ENCODE measurements around the gene MAP4K3.

Gene MAP4K3

GRCh38 chr2:39437522-39438296 is 624 bp upstream of the MAP4K3 start:
- peak; percentile 58 for DNase-seq

GRCh38 chr2:39435741-39436591 is 1.1 kb downstream of the MAP4K3 start:
- DNase-seq, result peak; percentile 27

- DNase-seq, result no peak
Observed at GRCh38 chr2:39435234-39435633, 1.9 kb downstream of the MAP4K3 start.

- DNase-seq, result no peak
Observed at GRCh38 chr2:39434233-39434897, 2.7 kb downstream of the MAP4K3 start.

GRCh38 chr2:39433586-39434195 is 3.4 kb downstream of the MAP4K3 start:
- DNase-seq, result no peak

- no peak for DNase-seq
Observed at GRCh38 chr2:39432701-39433100, 4.4 kb downstream of the MAP4K3 start.

DNA sequence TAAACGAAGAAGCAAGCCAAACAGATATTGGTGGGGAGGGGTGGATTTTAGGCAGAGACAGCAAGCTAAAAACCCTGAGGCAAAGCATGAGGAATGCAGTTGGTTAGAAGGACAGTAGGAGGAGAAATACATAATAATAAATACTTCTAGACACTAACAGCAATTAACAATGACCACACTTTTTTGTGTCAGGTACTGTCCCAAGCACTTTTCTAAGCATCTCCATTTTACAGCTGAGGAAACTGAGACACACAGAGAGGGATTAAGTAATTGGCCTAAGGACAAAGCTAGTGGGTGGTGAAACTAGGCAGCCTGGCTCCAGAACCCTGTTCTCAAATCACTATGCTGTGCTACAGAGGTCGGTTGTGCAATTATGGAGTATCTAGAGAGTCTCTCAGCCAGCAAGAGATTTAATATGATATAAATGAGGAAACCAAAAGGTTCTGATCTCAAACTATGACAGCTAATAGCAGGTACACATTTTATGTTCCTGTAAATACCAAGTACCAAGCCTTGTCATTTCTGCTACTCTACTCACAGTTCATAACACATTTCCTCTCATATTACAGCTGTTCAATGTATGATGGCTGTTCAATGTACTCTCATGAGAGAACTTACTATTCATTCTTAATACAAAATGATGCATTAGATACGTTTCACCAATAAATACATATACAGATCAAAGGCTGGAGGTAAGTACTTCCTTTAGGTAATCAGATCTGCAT is 5.3 kb downstream of the MAP4K3 start:
- no peak for DNase-seq

- no peak for DNase-seq
Observed at GRCh38 chr2:39429746-39430145, 7.3 kb downstream of the MAP4K3 start.

DNA sequence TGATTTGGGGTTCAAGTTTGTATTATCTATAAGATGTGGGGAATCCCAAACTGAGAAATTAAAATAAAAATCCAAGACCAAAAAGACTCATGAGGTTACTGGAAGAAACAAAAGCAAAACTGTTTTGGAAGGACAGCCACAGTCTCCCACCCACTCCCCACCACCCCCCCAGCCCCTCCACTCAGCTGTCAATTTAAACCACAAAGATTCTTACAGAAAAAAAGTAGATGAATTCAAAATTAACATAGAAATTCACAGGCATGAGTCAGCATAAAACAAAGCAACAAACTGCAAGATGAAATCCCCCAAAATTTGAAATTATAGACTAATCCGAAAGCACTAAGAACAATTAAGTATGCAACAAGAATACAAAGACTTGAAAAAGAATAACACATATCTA is 12.1 kb downstream of the MAP4K3 start:
- no peak for DNase-seq

GRCh38 chr2:39422700-39423099 is 14.4 kb downstream of the MAP4K3 start:
- no peak for DNase-seq

DNA sequence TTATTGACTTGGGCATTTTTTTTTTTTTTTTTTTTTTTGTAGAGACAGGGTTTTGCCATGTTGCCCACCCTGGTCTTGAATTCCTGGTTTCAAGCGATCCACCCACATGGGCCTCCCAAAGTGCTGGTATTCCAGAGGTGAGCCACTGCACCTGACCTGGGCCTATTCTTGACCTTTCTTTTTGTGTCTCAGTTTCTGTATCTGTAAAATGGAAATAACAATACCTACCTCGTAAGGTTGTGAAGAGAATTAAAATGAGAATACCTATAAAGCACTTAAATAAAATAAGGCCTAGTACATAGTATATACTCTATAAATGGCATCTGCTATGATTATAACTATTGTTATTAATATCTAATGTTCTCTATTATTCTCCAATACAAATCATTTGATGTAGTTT is 15.7 kb downstream of the MAP4K3 start:
- no peak for DNase-seq

- no peak for DNase-seq
Observed at GRCh38 chr2:39419282-39420223, 17.5 kb downstream of the MAP4K3 start.

- no peak for DNase-seq
Observed at GRCh38 chr2:39418491-39418890, 18.6 kb downstream of the MAP4K3 start.

- no peak for DNase-seq
Observed at GRCh38 chr2:39416140-39416539, 20.9 kb downstream of the MAP4K3 start.

DNA sequence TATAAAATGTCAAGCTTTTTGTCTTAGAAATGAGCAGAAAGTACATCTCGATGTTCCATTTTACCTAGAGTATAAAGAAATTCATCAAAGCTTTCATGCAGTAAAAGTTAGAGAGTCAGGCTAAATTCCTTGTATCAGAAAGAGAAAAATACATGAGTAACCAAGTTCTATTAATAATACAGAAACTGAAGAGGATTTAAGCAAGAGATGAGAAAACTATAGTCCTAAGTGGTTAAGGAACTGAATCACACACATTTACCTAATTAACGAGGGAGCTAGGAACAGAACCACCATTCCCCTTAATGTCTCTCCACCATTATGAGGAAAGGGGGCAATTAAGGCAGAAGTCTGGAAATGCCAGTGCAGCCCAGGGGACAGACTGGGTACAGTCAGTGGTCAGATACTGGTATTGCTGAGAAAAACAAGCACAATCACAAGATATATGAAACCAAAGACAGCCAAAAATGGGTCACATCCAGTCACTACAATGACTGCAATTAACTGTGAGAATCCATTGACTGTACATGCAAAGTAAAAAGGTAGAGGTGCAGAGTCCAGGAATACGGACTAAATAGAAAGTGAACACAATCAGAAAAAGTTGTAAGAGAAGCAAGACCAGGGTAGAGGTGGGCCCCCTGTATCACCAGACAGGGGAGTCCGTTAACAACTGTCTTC is 23.9 kb downstream of the MAP4K3 start:
- no peak for DNase-seq

- DNase-seq, result no peak
Observed at GRCh38 chr2:39411181-39411944, 25.7 kb downstream of the MAP4K3 start.

DNA sequence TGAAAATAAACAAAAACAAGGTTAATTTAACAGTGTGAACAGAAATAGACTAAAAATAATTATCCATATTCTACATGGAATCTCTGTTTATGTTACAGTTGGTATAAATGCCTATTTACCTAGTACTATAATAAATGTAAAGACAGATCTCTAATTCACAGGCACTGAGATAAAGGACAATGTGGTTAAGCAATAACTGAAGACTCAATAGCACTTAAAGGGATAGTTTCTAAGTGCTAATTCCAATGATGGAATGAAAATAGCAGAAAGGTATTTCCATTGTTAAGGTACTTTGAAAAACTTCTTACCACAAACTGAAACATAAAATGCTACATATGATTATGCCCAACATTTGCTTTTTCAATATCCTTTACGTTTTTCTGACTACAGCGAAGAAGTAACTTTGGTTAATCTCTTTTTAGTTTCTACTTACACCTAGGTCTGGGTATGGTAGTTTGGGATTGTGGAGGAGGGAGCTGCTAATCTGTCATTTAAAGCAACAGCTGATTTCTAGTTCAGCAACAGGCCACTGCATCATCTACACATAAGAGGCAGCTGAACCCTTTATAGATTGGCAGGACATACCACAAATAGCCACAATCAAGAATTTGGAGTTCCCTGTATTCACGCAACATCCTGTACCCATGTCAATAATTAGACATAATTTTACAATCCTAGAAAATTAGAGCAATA is 27.2 kb downstream of the MAP4K3 start:
- no peak for DNase-seq

DNA sequence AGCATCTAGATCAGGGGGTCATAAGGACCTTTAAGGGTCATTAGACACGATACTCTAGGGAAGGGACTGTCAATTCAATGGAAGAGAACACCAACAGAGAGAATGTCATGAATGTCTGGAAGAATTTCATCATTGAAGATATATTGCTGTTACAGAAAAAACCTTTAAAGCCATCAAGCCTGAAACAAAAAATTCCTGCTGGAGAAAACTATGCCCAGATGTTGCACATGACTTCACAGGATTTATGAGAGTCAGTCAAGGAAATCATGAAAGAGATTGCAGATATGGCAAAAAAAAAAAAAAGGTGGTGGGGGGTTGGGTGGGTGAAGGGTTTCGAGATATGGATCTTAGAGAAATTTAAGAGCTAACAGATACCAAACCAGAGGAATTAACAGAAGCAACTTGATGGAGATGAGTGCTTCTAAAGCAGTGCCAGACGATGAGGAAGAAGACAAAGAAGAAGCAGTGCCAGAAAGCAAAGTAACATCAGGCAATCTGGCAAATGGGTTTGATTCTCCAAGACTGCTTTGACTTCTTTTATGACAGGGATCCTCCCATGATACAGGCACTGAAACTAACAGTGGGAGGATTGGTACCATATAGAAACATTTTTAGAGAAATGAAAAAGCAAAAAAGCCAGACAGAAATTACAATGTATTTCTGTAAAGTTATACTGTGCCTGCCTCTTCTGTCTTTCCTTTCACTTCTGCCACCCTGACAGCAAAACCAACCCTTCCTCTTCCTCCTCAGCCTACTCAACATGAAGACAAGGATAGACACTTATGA is 28.5 kb downstream of the MAP4K3 start:
- no peak for DNase-seq

Data from NCI-H1092 treated with DMSO at 0.1 percent for 48 hours (cell line).